EH (cell line): ENCODE data around the gene CYTL1.
A peak's percentile ranks its signal among the peaks of the same experiment; 100 is the strongest.

ENCODE experiments used
- DNase-seq: peaks from one replicate; pipeline ENCODE4 v3.0.0-alpha.2; 2015; ENCODE audit warnings: low read depth

The CYTL1 gene

GRCh38 chr4:4996935-4997334 lies 22.3 kb downstream of the CYTL1 start:
- DNase-seq, result peak; percentile 76

DNA sequence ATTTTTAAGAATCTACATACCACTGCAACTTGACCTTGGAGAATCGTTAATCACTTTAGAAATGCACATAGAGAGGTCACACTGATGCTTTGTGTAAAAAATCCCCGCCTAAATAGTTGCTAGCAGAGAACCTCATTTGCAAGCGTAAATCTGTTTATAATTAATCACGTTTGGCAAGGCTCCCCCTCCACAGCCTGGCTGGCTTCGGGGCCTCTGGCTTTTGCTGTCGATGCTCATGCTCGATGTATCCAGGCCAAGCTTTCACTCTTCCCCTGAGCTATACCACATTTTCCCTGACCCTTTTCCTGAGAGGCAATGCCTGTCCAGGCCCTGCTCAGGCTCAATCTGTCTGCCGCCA lies 23.4 kb downstream of the CYTL1 start:
- DNase-seq, result no peak

DNA sequence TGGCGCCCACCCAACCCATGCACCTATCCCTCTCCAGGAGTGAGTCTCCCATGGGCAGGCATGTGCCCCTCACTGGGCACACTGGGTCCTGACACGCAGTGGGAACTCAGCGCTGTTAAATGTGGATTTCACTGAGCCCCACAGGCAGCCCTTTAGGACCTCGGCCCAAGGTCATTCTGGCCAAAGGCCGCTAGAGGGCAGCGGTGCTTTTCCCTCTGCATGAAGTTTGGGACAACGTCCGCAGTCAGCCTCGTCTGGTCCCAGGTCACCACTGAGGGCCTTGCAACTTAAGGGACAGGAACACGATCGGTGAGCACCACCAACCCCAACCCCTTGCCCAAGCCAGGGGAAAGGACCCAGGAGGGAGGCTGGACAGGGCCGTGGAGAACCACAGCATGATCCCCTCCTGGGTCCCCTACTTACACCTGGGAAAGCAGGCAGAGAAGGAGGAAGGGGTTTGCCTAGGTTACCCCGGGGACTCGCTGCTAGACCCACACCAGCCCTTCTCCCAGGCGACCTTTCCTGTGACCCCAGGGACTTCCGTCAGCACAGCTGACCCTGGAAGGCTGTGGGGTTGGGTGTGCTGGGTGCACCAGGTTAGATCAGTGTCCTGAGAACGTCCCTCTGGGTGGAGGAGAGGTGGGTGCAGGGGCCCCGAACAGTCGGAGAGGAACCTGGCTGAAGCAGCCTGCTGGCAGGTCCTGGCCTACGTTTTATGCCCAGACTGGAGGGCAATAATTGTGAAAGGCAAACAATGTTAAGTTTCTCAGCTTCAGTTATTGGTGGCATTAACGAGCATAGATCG lies 24.0 kb downstream of the CYTL1 start:
- peak; percentile 78 for DNase-seq

- DNase-seq, result no peak
Observed at GRCh38 chr4:4994312-4995097, 24.8 kb downstream of the CYTL1 start.

DNA sequence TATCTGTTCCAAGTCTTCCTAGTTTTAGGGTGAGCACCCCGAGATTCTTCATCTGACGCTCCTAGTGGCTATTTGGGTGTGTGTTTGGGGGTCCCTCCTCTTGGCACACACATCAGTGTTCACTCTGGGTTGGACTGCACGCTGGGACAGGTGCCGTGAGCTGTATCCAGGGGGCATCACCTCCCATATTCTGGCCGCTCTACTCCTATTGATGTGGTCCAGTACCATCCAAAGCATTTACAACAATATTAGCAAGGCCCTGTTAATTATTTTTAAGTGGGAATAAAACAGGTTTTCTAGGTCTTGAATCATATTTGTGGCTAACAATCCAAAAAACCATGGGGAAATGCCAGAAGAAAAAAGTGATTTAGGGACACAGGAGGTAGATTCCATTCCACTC lies 26.4 kb downstream of the CYTL1 start:
- no peak for DNase-seq

DNA sequence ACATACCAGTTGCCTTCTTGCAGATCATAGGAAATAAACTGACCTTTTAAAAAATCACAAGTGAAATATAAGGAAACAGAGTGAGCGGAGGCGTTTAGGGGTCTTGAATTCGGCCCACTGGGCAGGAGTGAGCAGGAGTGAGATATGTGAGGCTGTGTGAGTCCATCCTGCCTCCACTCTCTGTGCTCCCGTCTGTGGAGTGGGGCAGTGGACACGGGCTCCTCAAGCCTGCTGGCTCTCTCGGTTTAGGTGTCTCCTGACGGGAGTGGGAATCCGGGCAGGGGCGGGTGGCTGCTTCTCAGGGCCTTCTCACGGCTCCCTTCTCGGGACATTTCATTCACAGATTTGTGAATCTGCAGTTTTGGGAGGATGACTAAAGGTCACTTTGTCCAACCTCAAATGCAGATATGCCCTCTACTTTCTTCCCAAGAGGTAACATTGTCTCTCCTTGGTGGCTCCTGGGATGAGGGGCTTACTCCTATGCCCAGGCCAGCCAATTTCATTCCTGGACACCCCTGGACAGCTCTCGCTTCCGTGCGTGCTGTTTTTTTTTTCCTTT lies 27.6 kb downstream of the CYTL1 start:
- no peak for DNase-seq

DNA sequence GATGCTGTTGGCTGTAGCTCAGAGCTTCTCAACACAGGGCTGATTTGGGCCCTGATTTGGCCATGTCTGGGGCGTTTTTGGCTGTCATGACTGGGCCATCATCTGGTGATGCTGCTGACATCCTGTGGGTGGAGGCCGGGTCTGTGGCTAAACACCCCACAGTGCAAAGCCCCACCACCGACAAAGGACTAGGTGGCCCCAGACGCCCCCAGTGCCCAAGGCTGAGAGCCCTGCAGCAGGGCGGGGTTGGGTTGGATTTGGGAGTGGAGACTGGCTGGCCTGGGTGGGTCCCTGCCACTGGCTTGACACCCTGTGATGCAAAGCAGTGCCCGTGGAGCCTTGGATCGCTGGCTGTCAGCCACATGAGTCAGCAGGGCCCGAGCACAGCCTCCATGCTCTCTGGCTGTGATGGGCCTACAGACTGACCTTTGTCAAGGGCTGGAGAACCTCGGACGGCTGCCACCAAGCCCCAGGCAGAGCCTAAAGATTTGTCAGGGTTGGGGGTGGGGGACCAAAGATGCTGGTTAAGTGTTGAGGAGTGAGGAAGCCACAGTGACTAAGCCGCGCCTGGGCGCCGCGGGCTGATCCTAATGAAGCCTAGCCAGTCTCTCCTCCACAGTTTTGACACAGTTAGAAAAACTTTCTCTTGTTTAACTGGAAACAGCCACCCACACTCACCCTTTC lies 28.3 kb downstream of the CYTL1 start:
- peak; percentile 99 for DNase-seq

DNA sequence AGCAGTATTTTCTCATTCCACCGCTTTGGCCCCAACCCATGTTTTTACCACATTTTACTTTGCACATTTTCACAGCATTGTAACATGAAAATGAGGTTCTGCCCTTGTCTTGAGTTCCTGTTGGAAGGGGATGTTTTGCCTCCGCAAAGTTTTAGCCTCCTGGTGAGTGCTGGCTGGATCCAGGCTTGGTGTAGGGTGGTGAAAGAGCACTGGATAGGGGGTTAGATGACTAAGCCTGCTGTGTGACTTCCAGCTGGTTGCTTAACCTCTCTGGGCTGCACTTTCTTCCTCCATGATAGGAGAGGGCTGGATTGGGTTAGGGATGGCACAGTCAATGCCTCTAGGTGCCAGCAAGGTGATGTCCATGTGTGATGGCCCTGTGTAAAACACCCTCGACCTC lies 28.9 kb downstream of the CYTL1 start:
- DNase-seq, result peak; percentile 10

- DNase-seq, result no peak
Observed at GRCh38 chr4:4989083-4989622, 30.1 kb downstream of the CYTL1 start.

- DNase-seq, result no peak
Observed at GRCh38 chr4:4987656-4988055, 31.6 kb downstream of the CYTL1 start.

DNA sequence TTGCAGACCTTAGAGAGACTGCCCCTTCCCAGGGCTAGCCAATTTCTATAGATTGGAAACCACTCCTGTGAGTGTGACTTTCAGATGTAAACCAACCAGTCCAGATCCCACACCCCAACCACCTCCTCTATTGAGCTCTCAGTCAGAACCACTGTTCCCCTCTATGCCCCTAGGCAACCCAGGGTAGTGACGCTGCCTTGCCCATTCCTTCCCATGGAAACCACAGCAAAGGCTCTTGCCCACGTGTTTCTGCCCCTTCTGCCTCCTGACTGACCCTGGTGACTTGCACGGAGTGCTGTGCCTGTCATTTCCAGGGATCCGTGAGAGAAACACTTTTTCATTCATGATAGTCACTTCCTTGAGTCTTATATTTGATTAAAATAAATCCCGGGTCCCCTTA lies 32.4 kb downstream of the CYTL1 start:
- no peak for DNase-seq

- DNase-seq, result peak; percentile 55
Observed at GRCh38 chr4:4985844-4986243, 33.4 kb downstream of the CYTL1 start.

DNA sequence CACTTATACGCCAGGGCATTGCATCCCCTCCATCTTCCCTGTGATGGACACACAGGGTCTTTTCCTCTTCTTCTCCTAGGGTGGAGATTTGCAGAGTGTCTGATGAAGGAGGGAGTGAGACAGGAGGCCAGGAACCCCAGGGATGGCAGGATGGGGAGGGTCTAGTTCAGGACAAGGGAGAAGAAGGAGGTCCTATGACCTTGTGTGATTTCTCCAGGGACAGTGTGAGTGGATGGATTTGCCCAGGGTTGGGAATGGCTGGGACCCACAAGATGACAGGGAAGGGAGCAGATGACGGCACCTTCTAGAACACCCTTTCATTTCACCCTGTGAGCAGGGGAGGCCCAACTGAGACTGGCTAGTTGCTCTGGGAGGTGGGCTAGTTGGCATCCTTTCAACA lies 34.2 kb downstream of the CYTL1 start:
- DNase-seq, result no peak

GRCh38 chr4:4984186-4984585 lies 35.1 kb downstream of the CYTL1 start:
- no peak for DNase-seq

GRCh38 chr4:4981827-4982226 lies 37.4 kb downstream of the CYTL1 start:
- DNase-seq, result no peak

- peak; percentile 45 for DNase-seq
Observed at GRCh38 chr4:4981427-4981826, 37.8 kb downstream of the CYTL1 start.

GRCh38 chr4:4980621-4981230 lies 38.5 kb downstream of the CYTL1 start:
- DNase-seq, result no peak

GRCh38 chr4:4979971-4980370 lies 39.3 kb downstream of the CYTL1 start:
- DNase-seq, result no peak

DNA sequence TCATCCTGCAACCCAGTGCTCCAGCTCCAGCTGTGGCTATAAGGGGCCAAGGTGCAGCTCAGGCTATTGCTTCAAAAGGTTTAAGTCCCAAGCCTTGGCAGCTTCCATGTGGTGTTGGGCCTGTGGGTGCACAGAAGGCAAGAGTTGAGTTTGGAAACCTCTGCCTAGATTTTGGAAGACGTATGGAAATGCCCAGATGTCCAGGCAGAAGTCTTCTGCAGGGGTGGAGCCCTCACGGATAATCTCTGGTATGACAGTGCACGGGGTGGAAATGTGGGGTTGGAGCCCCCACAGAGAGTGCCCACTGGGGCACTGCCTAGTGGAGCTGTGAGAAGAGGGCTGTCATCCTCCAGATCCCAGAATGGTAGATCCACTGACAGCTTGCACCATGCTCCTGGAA lies 44.5 kb downstream of the CYTL1 start:
- no peak for DNase-seq

- no peak for DNase-seq
Observed at GRCh38 chr4:4971796-4972195, 47.5 kb downstream of the CYTL1 start.

DNA sequence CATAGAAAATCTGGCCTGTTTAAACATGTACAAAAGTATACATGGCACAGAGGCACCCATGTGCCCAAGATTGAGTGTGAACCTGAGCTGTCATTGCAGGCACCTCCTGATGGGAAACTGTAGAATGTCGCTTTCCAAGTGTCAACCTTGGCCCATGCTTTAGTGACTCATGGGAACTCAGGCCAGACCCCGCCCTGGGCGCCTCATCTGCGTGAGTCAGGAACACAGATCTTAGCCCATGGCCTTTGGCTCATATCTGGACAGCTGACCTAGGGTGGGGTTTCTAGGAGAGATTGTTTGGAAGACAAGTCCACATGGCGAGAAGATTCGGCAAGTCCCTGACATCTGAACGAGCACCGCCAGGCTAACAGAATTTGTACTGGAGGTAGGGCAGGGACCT lies 50.0 kb downstream of the CYTL1 start:
- peak; percentile 58 for DNase-seq

DNA sequence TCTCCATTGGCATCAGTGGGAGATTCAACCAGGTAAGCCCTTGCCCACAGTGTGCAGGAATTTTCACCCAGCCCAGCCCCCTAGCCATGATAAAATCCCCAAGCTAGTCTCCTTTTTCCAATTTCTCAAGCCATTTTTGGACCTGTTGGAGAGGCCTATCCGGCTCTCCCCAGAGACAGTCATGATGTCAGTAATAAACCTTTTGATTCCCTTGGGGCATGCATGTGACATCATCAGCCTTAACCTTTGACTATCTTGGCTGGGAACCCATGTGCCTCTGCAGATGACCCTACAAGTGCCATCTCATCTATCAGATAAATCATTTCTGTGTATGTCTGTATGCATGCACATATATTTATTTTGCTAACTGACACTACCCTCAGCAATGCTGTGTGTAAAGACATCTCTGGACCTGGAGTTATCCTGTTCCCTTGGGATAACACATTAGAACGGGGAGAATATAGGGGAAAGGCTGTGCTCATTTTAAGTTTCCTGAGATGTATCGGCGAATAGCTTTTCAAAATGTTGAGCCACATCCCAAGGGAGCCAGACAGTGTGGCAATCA lies 51.0 kb downstream of the CYTL1 start:
- peak; percentile 13 for DNase-seq
